ENCODE results near the gene FAM163B.

Gene FAM163B

DNA sequence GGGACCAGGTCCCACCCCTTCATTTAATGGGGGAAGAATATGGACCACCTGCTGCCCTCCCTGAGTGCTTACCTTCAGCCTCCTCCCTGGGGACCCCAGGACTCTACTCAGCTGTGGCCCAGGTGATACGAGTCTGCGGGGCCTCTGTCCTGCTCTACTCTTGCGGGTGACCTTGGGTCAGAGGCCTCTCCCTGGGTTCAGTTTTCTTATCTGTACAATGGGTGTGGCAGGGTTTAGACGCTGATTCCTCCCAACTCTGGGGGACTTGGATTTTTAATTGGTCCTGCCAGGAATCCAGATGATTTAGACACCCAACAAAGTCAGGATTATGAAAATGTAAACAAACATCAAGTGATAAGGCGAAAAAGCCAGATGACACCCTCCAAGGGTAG is 25.0 kb downstream of the FAM163B start:
- H3K27me3 ChIP-seq (ENCODE audit: insufficient read depth, low read length): 0 out of 2 replicates have a peak, but pooled peaks cover 8% of the 10 kb centered on the region
- no peaks in the 10 kb centered on the region for H3K4me1 ChIP-seq (ENCODE audit: insufficient read depth, low read length, severe bottlenecking)
- no peak overlapping the region for H3K27ac ChIP-seq (ENCODE audit: low read depth, low read length, poor library complexity, severe bottlenecking)
- H3K4me2 ChIP-seq (ENCODE audit: low read length): no peak overlapping the region
- no peak overlapping the region for H3K9ac ChIP-seq (ENCODE audit: low read length)
- no peaks in the 10 kb centered on the region for H4K20me1 ChIP-seq (ENCODE audit: insufficient read depth, low read length)
- no peak overlapping the region for H2AFZ ChIP-seq (ENCODE audit: low read length)
- H3K36me3 ChIP-seq (ENCODE audit: insufficient read depth, low read length): no peaks in the 10 kb centered on the region
- no peaks in the 10 kb centered on the region for H3F3A ChIP-seq (ENCODE audit: insufficient read depth, low read length)
- no peaks in the 10 kb centered on the region for H3K79me2 ChIP-seq (ENCODE audit: insufficient read depth, low read length)
- H3K9me3 ChIP-seq (ENCODE audit: low read length): no peaks in the 10 kb centered on the region
- H3K9me2 ChIP-seq (ENCODE audit: low read depth, low read length): no peaks in the 10 kb centered on the region
- TF ChIP-seq, protein P1, sequence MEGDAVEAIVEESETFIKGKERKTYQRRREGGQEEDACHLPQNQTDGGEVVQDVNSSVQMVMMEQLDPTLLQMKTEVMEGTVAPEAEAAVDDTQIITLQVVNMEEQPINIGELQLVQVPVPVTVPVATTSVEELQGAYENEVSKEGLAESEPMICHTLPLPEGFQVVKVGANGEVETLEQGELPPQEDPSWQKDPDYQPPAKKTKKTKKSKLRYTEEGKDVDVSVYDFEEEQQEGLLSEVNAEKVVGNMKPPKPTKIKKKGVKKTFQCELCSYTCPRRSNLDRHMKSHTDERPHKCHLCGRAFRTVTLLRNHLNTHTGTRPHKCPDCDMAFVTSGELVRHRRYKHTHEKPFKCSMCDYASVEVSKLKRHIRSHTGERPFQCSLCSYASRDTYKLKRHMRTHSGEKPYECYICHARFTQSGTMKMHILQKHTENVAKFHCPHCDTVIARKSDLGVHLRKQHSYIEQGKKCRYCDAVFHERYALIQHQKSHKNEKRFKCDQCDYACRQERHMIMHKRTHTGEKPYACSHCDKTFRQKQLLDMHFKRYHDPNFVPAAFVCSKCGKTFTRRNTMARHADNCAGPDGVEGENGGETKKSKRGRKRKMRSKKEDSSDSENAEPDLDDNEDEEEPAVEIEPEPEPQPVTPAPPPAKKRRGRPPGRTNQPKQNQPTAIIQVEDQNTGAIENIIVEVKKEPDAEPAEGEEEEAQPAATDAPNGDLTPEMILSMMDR (IDR thresholded peaks at IDR 0.05; ENCODE audit: low read length): no peak
- no peak for TF ChIP-seq EZH2 (IDR thresholded peaks at IDR 0.05; ENCODE audit: borderline replicate concordance, low read length)
- H3K4me3 ChIP-seq (ENCODE audit: low read depth, low read length, poor library complexity, severe bottlenecking): no peak overlapping the region

DNA sequence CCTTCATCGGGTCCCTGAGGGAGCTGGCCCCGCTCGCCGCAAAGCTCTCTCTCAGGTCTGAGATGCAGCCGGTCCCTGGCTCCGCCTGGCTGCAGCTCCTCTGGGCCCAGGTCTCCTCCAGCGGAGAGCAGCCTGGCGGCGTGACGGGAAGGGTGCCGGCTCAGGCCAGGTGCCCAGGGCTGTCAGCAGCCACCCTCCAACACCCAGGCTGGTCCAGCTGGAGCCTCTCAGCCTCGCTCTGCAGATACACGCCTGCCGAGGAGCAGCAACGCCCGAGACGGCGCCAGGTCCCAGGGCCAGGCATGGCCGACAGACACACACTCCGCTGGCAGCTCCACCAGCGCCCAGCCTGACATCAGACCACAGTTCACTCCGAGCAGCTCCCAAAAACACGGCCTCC is 25.6 kb downstream of the FAM163B start:
- no peaks in the 10 kb centered on the region for H3K36me3 ChIP-seq (ENCODE audit: insufficient read depth, low read length)
- H3K27ac ChIP-seq (ENCODE audit: low read depth, low read length, poor library complexity, severe bottlenecking): no peak overlapping the region
- H3K79me2 ChIP-seq (ENCODE audit: insufficient read depth, low read length): no peaks in the 10 kb centered on the region
- H3K9me2 ChIP-seq (ENCODE audit: low read depth, low read length): no peaks in the 10 kb centered on the region
- H3K4me3 ChIP-seq (ENCODE audit: low read depth, low read length, poor library complexity, severe bottlenecking): no peak overlapping the region
- no peak overlapping the region for H2AFZ ChIP-seq (ENCODE audit: low read length)
- H3K4me2 ChIP-seq (ENCODE audit: low read length): no peak overlapping the region
- no peaks in the 10 kb centered on the region for H3K4me1 ChIP-seq (ENCODE audit: insufficient read depth, low read length, severe bottlenecking)
- 0 out of 2 replicates have a peak, but pooled peaks cover 8% of the 10 kb centered on the region for H3K27me3 ChIP-seq (ENCODE audit: insufficient read depth, low read length)
- H3F3A ChIP-seq (ENCODE audit: insufficient read depth, low read length): no peaks in the 10 kb centered on the region
- H4K20me1 ChIP-seq (ENCODE audit: insufficient read depth, low read length): no peaks in the 10 kb centered on the region
- no peak overlapping the region for H3K9ac ChIP-seq (ENCODE audit: low read length)
- H3K9me3 ChIP-seq (ENCODE audit: low read length): no peaks in the 10 kb centered on the region
- TF ChIP-seq EZH2 (IDR thresholded peaks at IDR 0.05; ENCODE audit: borderline replicate concordance, low read length): no peak
- TF ChIP-seq, protein P1 (IDR thresholded peaks at IDR 0.05; ENCODE audit: low read length): no peak

DNA sequence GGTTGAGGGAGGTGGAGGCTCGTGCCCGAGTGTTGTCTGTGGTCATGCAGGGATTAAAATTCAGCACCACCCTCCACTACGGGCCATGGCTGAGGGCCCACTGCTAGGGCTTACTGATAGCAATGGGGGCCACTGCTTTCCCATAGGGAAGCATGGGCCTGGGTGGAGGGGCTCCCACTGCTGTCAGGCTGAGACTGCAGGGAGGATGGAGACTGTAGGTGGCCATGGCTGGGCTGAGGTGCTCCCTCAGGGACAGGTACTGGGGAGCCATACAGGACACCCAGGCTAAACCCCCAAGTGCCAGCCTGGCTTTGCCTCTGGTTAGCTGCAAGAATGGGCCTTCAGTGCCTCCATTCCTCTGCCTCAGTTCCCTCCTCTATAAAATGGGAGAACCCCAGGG is 26.1 kb downstream of the FAM163B start:
- H3K27me3 ChIP-seq (ENCODE audit: insufficient read depth, low read length): 0 out of 2 replicates have a peak, but pooled peaks cover 8% of the 10 kb centered on the region
- no peaks in the 10 kb centered on the region for H3K4me1 ChIP-seq (ENCODE audit: insufficient read depth, low read length, severe bottlenecking)
- H3F3A ChIP-seq (ENCODE audit: insufficient read depth, low read length): no peaks in the 10 kb centered on the region
- H3K9ac ChIP-seq (ENCODE audit: low read length): no peak overlapping the region
- no peaks in the 10 kb centered on the region for H3K79me2 ChIP-seq (ENCODE audit: insufficient read depth, low read length)
- no peak overlapping the region for H3K27ac ChIP-seq (ENCODE audit: low read depth, low read length, poor library complexity, severe bottlenecking)
- no peak overlapping the region for H3K4me2 ChIP-seq (ENCODE audit: low read length)
- TF ChIP-seq EZH2 (IDR thresholded peaks at IDR 0.05; ENCODE audit: borderline replicate concordance, low read length): no peak
- TF ChIP-seq, protein P1 (IDR thresholded peaks at IDR 0.05; ENCODE audit: low read length): no peak
- H2AFZ ChIP-seq (ENCODE audit: low read length): no peak overlapping the region
- no peaks in the 10 kb centered on the region for H3K9me2 ChIP-seq (ENCODE audit: low read depth, low read length)
- H3K4me3 ChIP-seq (ENCODE audit: low read depth, low read length, poor library complexity, severe bottlenecking): no peak overlapping the region
- no peaks in the 10 kb centered on the region for H3K9me3 ChIP-seq (ENCODE audit: low read length)
- no peaks in the 10 kb centered on the region for H4K20me1 ChIP-seq (ENCODE audit: insufficient read depth, low read length)
- no peaks in the 10 kb centered on the region for H3K36me3 ChIP-seq (ENCODE audit: insufficient read depth, low read length)
